ENCODE data around the gene TMEM213.

TMEM213 gene

GRCh38 chr7:138843632-138844580 lies 46.1 kb downstream of the TMEM213 start:
- no peak for TF ChIP-seq CTCF (conservative IDR thresholded peaks at IDR 0.05)
- no peak overlapping the region for H3K27ac ChIP-seq

- H3K27ac ChIP-seq, result no peak overlapping the region
- no peak for TF ChIP-seq CTCF (conservative IDR thresholded peaks at IDR 0.05)
Measured at GRCh38 chr7:138845711-138846110, 47.9 kb downstream of the TMEM213 start.

DNA sequence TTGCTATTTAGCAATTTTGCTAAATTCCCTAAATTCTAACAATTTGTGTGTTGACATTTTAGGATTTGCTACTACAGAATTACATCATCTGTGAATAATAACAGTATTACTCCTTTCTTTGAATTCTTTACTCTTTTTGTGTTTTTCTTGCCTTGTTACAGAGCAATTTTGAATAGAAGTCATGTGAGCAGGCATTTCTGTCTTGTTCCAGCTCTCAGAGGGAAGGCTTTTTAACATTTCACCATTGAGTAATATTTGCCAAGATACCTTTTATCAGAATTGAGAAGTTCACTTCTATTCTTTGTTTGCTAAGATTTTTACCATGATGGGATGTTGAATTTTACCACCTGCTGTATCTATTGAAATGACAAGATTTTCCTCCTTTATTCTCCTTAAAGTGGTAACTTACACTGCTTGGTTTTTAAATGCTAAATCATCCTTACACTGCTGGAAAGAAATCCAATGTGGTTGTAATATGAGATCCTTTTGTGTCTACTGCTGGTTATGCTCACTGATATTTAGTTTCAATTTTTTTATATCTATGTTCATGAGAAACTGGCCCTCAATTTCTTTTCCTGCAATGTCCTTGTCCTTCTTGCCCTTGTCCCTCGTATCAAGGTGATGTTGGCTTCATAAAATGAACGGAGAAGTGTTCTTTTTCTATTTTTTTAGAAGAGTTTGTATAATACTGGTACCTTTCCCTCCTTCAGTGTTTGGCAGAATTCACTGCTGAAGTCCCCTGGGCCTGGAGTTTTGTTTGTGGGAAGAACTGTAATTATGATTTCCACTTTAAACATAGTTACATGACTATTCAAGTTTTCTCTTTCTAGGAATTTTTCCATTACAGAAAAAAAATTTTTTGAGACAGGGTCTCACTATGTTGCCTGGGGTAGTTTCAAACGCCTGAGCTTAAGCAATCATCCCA lies 50.5 kb downstream of the TMEM213 start:
- TF ChIP-seq CTCF (conservative IDR thresholded peaks at IDR 0.05), result no peak
- no peak overlapping the region for H3K27ac ChIP-seq

- H3K27ac ChIP-seq, result no peak overlapping the region
- TF ChIP-seq CTCF (conservative IDR thresholded peaks at IDR 0.05), result no peak
Measured at GRCh38 chr7:138849701-138850100, 51.9 kb downstream of the TMEM213 start.

GRCh38 chr7:138852469-138852868 lies 54.7 kb downstream of the TMEM213 start:
- TF ChIP-seq CTCF (conservative IDR thresholded peaks at IDR 0.05), result no peak
- no peak overlapping the region for H3K27ac ChIP-seq

GRCh38 chr7:138853448-138853847 lies 55.7 kb downstream of the TMEM213 start:
- no peak overlapping the region for H3K27ac ChIP-seq
- TF ChIP-seq CTCF (conservative IDR thresholded peaks at IDR 0.05), result no peak

- no peak overlapping the region for H3K27ac ChIP-seq
- TF ChIP-seq CTCF (conservative IDR thresholded peaks at IDR 0.05), result no peak
Measured at GRCh38 chr7:138854115-138854645, 56.4 kb downstream of the TMEM213 start.

Data from VCaP (cell line).